K562 (cell line): ENCODE measurements around the gene MLH3.

Experiments used
- CTCF ChIP-seq, 3 experiments: IDR thresholded peaks in 2 of 3; conservative IDR thresholded peaks in 1 of 3; 2 replicates each; pipeline ENCODE4 v1.5.1; 2011 to 2012; ENCODE audit warnings: low read length in 3 of 3, mild to moderate bottlenecking in 3 of 3, control low read depth in 2 of 3, improper control_type of control experiment in 1 of 3, inconsistent platforms in 1 of 3, low read depth in 1 of 3, mixed read lengths in 1 of 3, moderate library complexity in 1 of 3; ENCODE audit not compliant: insufficient read depth in 2 of 3
- FOXM1 ChIP-seq, 2 experiments: fragments of 450-650 bp in 1 of 2; sonication (generic) in 1 of 2; formaldehyde crosslinking in 1 of 2; IDR thresholded peaks; 2 replicates each; pipeline versions ENCODE4 v1.6.1 to v1.9.0; 2017 to 2022; ENCODE audit warnings: low read depth in 2 of 2, mild to moderate bottlenecking in 2 of 2, missing genetic modification reagents in 1 of 2, moderate library complexity in 1 of 2
- MLX ChIP-seq, 2 experiments: fragments of 450-650 bp in 1 of 2; sonication (generic) in 1 of 2; formaldehyde crosslinking; conservative IDR thresholded peaks; 2 replicates each; pipeline versions ENCODE4 v1.4.0 to v1.8.1; 2020 to 2022; ENCODE audit warnings: mild to moderate bottlenecking in 1 of 2, missing genetic modification reagents in 1 of 2
- MXI1 ChIP-seq: IDR thresholded peaks from 2 replicates; pipeline ENCODE4 v1.6.1; 2011; ENCODE audit warnings: low read depth, mild to moderate bottlenecking, improper control_type of control experiment, low read length
- NKRF ChIP-seq: fragments of 450-650 bp; IDR thresholded peaks from 2 replicates; pipeline ENCODE4 v1.6.1; 2016; ENCODE audit warnings: borderline replicate concordance
- POLR2A ChIP-seq: fragments of 450-650 bp; conservative IDR thresholded peaks from 2 replicates; pipeline ENCODE4 v1.6.1; 2016
- SIN3A ChIP-seq, 2 experiments: fragments of 150-350 bp in 1 of 2; IDR thresholded peaks; 2 replicates each; pipeline ENCODE4 v1.6.1; 2011 to 2016; ENCODE audit warnings: borderline replicate concordance in 2 of 2, low read depth in 2 of 2, low read length in 2 of 2, mild to moderate bottlenecking in 2 of 2, moderate library complexity in 2 of 2; ENCODE audit not compliant: control insufficient read depth in 1 of 2
- TCF7 ChIP-seq: sonication (generic); IDR thresholded peaks from 2 replicates; pipeline ENCODE4 v1.6.1; 2016; ENCODE audit warnings: antibody characterized with exemption, borderline replicate concordance
- ZNF511 ChIP-seq: sonication (generic); formaldehyde crosslinking; IDR thresholded peaks from 2 replicates; pipeline ENCODE4 v1.8.0; 2022; ENCODE audit warnings: mild to moderate bottlenecking, missing genetic modification reagents
- TF ChIP-seq, protein P1 (sequence below): fragments of 250-450 bp; sonication (Bioruptor Pico); IDR thresholded peaks from 2 replicates; pipeline ENCODE4 v1.5.0; 2021

DNA sequence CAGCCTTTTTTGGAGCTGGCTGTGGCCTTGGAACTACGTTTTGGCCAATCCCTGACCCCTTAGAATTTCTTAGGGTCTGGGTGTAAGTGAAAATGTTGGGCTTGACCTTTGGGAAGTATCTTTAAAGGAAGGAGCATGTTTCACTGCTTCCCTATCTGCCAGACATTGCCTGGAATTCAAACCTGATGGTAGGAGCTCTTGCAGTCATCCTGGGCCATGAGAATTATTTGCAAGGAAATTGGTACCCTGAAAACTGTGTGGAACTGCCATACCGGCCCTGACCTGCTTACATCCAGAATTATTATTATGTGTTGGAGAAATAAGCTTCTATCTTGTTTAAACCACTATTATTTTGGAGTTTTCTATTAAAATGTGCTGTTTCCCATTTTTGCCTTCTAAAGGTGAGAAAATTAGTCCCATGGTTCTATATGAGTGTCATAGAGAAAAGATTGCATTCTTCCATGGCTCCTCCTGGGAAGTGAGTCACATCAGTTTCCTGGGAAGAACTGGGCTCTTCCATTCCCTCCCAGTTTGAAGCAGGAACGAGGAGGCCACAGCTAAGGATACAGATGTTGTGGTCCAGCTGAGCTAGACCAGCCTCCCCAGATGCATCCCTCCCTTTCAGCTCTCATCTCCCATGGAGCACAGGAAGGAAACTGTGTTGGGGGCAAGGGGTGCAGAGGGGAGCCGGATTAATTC, 86.3 kb downstream of the MLH3 start:
- TF ChIP-seq TCF7 (no peak), NKRF (no peak), POLR2A (no peak), CTCF (IDR thresholded peaks at IDR 0.05 in 2 of 3, conservative IDR thresholded peaks at IDR 0.05 in 1 of 3; ENCODE audit: insufficient read depth in 2 of 3, low read depth in 1 of 3, low read length in 3 of 3) (no peak), FOXM1 (IDR thresholded peaks at IDR 0.05; ENCODE audit: low read depth) (no peak), FOXM1 (CRISPR knock-in tag; IDR thresholded peaks at IDR 0.05; ENCODE audit: low read depth) (no peak), MXI1 (no peak), ZNF511 (CRISPR knock-in tag) (no peak), MLX (CRISPR knock-in tag; conservative IDR thresholded peaks at IDR 0.05) (no peak), SIN3A (IDR thresholded peaks at IDR 0.05; ENCODE audit: borderline replicate concordance in 2 of 2, control insufficient read depth in 1 of 2, low read depth in 2 of 2, low read length in 2 of 2) (no peak)
- TF ChIP-seq, protein P1, sequence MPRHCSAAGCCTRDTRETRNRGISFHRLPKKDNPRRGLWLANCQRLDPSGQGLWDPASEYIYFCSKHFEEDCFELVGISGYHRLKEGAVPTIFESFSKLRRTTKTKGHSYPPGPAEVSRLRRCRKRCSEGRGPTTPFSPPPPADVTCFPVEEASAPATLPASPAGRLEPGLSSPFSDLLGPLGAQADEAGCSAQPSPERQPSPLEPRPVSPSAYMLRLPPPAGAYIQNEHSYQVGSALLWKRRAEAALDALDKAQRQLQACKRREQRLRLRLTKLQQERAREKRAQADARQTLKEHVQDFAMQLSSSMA: no peak
